ENCODE results near the gene STH.

Gene STH

DNA sequence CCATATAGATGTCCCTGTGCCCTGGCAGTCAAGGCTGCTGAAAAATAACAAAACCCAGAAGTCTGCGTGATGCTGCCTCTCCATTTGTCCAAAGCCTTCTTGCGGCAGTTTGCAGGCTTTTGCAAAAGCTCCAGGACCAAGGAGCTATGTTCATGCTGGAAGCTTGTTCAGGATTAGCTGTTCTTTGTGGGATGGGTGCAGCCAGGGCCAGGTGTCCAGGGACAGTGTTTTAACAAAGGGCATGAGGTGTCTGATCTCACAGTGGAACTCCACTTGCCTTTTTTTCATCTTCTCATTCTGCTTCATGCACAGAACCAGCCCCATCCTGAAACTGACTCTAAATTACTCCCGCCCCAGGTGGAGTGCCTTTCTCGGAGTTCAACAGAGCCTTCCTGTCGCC, 31.7 kb upstream of the STH start:
- DNase-seq (ENCODE audit: low read depth in 1 of 2, low spot score in 1 of 2), result no peak

DNA sequence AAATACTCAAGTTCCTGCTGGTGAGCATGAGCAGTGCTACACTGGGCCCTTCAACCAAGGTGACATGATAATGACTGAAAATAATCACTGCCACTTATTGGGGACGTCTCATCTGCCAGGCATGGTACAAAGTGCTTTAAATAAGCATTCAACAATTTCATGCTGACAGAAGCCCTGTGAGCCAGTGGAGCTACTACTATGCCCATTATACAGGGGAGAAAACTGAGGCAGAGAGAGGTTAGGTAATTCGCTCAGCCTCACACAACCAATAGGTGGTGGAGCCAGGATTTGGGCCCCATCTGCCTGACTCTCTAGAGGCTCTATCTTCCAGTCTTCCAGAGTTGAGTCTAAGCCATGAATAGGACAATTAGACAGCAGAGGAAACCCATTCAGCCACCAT, 30.3 kb upstream of the STH start:
- no peak for DNase-seq (ENCODE audit: low read depth in 1 of 2, low spot score in 1 of 2)

DNA sequence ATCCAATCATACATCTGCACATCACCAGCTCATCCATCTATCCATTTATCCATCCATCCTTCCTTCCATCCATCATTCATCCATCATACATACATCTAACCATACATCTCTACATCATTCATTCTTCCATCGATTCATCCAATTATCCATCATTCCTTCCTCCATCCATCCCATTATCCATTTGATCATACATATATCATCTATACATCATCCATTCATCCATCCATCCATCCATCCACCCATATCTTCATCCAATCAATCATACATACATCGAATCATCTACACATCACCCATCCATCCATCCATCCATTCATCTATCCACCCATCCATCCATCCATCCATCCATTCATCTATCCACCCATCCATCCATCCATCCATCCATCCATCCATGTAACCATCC, 29.3 kb upstream of the STH start:
- no peak for DNase-seq (ENCODE audit: low read depth in 1 of 2, low spot score in 1 of 2)

DNA sequence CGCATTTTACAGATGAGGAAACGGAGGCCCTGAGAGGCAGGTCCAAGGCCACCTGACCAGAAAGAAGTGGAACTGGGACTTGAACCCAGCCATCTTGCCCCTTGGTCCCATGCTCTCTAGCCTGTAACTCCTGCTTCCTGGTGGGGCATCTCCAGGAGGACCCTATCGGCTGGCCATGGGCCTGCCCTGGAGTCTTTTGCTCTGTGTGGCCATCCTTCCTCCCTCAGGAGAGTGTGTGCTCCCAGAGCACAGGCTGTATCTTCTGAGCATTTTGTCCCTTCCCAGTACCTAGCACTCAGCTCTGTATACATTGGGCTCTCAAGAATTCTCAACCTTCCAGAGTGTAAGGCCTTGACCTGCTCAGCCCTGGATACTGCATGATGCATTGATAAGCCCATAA, 28.4 kb upstream of the STH start:
- no peak for DNase-seq (ENCODE audit: low read depth in 1 of 2, low spot score in 1 of 2)

DNA sequence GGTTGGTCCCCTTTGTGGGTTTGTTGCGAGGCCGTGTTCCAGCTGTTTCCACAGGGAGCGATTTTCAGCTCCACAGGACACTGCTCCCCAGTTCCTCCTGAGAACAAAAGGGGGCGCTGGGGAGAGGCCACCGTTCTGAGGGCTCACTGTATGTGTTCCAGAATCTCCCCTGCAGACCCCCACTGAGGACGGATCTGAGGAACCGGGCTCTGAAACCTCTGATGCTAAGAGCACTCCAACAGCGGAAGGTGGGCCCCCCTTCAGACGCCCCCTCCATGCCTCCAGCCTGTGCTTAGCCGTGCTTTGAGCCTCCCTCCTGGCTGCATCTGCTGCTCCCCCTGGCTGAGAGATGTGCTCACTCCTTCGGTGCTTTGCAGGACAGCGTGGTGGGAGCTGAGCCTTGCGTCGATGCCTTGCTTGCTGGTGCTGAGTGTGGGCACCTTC, 27.3 kb upstream of the STH start:
- DNase-seq (ENCODE audit: low read depth in 1 of 2, low spot score in 1 of 2), result no peak

DNA sequence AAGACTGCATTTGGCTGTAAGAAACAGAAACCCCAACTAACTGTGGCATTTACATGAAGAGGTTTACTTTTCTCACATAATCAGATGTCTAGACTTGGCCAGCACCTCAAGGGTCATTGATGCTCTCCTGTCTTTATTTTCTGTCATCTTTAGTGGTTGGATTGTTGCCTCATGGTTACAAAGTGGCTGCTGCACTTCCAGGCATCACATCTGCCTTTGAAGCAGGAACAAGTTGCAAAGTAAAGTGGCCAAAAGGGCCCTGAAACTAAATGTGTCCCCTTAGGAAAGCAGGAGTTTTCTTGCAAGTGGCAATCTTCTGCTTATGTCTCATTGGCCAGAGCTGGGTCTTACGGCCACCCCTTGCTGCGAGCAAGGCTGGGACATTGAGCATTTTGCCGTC, 26.5 kb upstream of the STH start:
- DNase-seq (ENCODE audit: low read depth in 1 of 2, low spot score in 1 of 2), result no peak

DNA sequence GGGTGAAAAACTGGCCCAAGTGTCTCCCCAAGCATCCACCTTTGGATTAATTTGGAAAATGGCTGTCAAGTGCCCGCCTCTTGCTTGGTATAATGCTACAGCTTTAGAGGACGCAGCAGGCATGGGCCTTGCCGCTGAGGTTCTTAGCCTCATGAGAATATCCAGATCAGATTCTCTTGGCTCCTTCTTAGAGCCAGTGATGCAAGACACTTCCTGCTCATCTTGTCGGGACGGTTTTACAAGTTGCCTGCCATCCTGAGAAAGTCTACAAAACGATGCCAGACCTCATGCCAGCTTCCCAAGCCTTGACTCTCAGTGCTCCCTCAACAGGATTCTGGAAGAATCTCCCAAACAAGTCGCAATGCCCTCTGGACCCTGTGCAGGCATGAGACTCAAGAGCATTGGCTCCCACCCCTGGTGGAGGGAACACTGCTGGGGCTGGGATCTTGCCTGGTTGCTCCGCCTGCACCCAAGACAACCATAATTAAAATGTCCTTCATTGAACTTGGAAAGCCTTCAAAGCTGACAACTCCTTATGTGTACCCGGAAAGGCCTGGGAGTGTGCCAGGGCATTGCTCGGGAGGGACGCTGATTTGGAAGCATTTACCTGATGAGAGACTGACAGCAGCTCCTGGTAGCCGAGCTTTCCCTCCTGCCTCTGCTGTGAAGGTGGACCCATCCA, 25.8 kb upstream of the STH start:
- DNase-seq (ENCODE audit: low read depth in 1 of 2, low spot score in 1 of 2), result no peak

DNA sequence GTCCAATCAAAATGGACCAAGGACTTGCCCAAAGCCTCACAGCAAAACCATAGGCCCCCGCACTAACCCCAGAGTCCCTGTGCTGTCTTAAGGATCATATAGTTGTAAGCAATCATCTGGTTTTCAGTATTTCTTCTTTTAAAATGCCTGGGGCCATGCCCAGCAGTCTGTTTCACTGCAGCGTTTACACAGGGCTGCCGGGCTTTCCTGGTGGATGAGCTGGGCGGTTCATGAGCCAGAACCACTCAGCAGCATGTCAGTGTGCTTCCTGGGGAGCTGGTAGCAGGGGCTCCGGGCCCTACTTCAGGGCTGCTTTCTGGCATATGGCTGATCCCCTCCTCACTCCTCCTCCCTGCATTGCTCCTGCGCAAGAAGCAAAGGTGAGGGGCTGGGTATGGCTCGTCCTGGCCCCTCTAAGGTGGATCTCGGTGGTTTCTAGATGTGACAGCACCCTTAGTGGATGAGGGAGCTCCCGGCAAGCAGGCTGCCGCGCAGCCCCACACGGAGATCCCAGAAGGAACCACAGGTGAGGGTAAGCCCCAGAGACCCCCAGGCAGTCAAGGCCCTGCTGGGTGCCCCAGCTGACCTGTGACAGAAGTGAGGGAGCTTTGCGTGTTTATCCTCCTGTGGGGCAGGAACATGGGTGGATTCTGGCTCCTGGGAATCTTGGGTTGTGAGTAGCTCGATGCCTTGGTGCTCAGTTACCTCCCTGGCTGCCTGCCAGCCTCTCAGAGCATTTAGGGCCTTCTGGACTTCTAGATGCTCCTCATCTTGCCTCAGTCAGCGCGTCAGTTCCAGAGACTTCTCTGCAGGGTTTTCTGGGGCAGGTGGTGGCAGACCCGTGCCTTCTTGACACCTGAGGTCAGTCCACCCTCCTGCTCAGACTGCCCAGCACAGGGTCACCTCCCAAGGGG, 24.8 kb upstream of the STH start:
- no peak for DNase-seq (ENCODE audit: low read depth in 1 of 2, low spot score in 1 of 2)

DNA sequence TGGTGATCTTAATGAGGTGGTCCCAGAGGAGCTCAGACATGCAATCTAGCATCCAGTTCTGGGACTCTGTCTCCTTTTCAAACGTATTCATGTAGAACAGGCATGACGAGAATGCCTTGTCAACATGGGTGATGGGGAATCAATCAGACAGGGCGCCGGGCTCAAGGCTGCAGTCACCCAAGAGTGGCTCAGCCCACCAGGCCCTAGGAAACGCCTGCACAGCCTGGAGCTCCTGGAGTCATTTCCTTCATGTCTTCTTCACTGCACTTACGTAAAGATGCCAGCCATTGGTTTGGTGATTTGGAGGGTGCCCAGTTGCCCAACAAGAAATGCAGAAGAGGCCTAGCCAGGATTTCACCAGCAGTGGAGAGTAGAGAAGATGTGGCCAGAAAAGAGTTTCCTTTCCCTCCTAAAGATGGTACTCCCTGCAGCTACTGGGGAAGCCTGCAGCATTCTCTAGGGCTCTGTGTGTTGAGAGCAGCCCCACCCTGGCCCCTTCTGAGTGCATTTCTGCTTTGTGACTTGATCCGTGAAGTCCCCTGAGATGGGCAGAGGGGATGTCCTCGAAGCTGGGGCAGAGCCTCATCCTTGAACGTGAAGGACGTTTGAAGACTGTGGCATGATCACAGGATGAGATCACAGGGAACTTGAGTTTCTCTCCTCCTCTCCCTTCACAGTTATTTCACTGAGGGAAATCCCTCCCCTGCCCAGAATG, 24.0 kb upstream of the STH start:
- DNase-seq (ENCODE audit: low read depth in 1 of 2, low spot score in 1 of 2), result no peak

DNA sequence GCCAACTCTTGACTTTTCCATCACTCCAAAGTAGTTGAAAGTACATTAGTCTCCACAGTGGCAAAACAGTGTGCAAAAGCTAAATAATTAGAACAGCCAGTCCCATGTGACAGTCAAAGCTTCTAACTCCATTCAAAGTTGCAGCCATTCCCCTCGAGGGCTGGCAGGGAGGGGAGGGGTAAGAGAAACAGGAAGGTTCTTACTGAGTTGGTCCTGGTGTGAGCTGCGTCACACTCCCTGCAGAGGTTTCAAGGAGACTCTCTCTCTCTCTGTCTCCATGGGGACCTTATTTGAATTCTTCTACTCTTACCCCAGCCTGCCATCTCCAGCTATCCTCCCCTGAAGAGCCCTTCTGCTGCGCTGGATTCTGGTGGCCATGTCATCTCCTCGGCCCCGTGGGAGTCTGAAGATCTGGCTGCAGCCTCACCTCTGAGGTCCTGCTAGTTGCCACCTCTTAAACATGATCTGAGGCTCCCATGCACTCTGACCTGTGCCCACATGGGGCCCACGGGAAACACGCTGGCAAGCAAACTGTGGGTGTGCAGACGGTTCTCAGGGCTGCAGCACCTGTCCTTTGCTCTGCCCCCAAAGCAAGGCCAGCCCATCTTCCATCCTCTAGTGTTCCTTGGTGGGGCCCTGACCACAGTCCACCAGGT, 23.3 kb upstream of the STH start:
- DNase-seq (ENCODE audit: low read depth in 1 of 2, low spot score in 1 of 2), result no peak

DNA sequence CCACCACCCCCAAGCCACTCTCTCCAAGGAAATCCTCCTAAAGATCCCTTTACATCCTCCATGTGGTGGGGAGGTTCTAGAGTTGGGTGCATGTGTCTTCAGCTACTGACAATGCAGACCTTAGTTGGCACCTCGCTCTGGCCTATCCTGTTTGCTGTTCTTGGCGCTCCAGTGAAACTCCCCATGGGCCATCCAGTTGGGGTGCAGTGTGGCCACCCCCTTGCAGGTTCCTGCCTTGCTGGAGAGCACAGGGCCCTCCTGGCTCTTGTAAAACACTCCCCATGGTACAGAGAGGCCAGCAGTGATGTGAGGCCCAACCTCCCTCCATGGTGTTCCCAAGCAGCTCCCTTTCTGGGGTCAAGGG, 22.7 kb upstream of the STH start:
- no peak for DNase-seq (ENCODE audit: low read depth in 1 of 2, low spot score in 1 of 2)

DNA sequence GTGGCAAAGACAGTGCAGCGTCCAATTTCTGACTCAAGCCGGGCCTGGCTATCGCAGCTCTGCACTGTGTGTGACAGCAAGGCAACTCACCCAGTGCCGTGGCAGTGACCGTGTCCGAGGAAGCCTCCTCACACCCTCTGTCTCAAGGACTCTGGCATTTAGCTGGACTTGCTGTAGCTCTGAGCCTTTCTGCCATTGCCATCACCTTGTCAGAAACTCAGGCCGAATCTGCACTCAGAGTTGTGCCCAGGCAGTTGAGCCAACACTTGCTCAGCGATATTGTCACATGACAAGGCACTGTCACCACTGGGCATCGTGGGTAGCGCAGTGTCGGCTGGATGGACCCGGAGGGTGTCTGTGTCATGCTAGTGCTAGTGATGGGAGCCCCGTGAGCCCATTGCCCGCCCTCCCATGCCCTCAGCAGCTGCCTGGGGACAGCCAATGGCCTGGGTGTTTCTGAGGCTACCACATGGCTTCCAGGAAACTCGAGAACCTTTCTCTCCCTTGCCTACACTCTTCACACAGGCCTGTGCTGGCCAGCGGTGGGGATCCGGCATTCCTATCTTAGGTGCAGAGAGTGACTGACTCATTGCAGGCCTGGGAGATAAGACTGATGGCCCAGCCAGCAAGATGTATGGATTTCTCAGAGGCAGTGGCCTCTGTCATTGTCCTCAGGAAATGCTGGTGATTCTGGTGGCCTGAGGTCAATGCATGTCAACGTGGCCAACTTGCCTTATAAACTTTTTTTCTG, 22.1 kb upstream of the STH start:
- no peak for DNase-seq (ENCODE audit: low read depth in 1 of 2, low spot score in 1 of 2)

DNA sequence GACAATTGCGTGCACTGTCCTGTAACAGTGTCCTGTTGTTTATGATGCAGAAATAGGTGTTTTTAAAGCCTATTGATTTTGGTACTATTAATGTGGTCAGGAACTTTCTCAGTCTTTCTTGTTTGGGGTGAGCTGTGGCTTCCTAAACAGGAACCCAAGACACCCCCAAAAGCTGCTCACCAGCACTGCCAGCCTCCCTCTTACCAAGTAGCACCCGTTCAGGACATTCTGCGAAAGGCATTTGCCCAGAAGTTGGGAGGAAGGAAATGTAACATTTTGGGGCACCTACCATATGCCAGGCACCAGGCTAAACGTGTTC, 21.6 kb upstream of the STH start:
- no peak for DNase-seq (ENCODE audit: low read depth in 1 of 2, low spot score in 1 of 2)

DNA sequence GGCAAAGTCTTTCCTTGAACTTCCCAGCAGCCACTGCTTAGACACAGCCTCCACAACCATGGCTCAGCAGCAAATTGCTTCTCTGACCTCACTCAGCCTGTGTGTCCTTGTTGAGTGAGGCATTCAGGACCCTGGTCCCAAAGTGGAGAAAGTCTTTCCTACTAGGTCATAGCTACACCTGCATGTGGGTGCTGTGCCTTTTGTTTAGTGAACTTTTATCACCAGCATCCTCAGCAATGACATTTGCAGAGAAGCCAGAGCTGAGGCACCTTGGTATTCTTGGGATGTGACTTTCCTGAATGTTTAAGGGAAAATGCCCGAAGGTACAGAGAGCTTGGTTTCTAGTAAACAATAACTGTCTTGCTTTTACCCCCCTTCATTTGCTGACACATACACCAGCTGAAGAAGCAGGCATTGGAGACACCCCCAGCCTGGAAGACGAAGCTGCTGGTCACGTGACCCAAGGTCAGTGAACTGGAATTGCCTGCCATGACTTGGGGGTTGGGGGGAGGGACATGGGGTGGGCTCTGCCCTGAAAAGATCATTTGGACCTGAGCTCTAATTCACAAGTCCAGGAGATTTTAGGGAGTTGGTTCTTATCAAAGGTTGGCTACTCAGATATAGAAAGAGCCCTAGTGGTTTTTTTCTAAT, 20.9 kb upstream of the STH start:
- no peak for DNase-seq (ENCODE audit: low read depth in 1 of 2, low spot score in 1 of 2)

DNA sequence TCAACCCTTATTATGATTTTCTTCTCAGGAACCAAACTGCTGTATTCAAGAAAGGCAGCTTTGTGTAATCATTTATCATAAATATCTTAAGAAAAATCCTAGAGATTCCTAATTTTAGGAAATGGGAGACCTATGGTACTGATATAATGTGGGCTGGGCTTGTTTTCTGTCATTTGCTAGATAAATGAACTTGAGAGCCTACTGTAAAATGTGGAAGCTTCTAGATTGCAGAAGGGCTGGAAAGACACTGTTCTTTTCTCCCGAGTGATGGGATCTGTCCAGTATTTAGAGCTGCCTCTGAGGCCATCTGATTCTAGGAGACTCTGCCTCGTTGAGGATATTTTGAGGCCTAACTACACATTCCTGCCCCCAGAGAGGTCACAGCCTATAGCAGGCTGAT, 19.9 kb upstream of the STH start:
- DNase-seq (ENCODE audit: low read depth in 1 of 2, low spot score in 1 of 2), result no peak

DNA sequence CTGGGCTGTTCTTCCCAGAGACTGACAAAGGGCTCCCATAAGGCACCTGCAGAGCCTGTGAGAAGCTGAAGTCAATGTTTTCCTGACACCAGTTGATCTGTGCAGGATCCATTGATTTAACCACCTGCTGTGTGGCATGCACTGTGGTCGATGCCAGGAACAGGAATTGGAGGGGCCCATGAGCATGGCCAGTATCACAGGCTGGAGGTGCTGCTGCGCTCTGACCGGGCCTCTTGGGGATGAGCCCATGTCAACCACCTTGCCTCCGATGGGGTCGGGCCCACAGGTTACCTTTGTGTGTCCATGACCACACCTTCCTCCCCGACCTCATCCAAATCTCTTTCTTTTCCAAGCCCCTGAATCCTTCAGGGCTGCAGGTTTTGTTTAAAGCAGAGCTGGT, 18.2 kb upstream of the STH start:
- no peak for DNase-seq (ENCODE audit: low read depth in 1 of 2, low spot score in 1 of 2)

DNA sequence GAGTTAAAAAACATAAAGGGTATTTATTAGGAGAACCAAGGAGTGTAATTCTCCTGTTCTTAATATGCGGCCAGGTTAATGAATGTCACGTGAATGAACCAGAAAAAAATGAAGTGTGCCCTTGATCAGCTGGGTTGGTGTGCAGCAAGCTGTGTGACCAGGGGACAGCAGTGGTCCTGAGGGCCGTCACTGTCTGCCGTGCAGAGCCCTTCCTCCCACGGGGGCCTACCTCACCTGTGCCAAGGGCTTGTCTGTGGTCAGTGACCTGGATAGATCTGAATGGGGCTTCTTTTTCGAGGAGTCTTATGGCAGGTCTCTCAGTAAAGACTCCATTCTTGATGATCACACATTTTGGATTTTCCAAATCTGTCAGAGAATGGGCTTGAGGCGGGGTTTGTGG, 17.7 kb upstream of the STH start:
- no peak for DNase-seq (ENCODE audit: low read depth in 1 of 2, low spot score in 1 of 2)

DNA sequence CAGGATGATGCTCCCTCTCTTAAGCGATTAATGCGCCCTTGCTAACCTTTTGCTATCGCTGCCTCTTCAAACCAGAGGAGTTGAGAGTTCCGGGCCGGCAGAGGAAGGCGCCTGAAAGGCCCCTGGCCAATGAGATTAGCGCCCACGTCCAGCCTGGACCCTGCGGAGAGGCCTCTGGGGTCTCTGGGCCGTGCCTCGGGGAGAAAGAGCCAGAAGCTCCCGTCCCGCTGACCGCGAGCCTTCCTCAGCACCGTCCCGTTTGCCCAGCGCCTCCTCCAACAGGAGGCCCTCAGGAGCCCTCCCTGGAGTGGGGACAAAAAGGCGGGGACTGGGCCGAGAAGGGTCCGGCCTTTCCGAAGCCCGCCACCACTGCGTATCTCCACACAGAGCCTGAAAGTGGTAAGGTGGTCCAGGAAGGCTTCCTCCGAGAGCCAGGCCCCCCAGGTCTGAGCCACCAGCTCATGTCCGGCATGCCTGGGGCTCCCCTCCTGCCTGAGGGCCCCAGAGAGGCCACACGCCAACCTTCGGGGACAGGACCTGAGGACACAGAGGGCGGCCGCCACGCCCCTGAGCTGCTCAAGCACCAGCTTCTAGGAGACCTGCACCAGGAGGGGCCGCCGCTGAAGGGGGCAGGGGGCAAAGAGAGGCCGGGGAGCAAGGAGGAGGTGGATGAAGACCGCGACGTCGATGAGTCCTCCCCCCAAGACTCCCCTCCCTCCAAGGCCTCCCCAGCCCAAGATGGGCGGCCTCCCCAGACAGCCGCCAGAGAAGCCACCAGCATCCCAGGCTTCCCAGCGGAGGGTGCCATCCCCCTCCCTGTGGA, 16.0 kb upstream of the STH start:
- DNase-seq (ENCODE audit: low read depth in 1 of 2, low spot score in 1 of 2), result no peak

DNA sequence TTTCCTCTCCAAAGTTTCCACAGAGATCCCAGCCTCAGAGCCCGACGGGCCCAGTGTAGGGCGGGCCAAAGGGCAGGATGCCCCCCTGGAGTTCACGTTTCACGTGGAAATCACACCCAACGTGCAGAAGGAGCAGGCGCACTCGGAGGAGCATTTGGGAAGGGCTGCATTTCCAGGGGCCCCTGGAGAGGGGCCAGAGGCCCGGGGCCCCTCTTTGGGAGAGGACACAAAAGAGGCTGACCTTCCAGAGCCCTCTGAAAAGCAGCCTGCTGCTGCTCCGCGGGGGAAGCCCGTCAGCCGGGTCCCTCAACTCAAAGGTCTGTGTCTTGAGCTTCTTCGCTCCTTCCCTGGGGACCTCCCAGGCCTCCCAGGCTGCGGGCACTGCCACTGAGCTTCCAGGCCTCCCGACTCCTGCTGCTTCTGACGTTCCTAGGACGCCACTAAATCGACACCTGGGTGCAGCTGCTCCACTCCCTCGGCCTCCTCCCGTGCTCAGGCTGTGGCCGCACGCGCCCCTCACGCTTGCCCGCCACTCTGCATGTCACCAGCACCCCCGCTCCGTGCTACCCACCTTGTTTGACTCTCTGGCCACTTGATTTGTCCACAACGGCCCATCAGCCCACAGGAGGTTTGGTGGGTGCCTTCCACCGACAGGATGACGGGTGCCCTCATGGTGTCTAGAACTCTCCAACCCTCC, 15.3 kb upstream of the STH start:
- DNase-seq (ENCODE audit: low read depth in 1 of 2, low spot score in 1 of 2), result no peak
